AG10803 (cell line): ENCODE data around the gene CNOT6.

Experiments
- DNase-seq: peaks from one replicate; pipeline ENCODE4 v3.0.0; 2010; ENCODE audit warnings: low read depth
- H3K4me3 ChIP-seq: 2 replicates; pipeline ENCODE4 v1.5.1; 2011; ENCODE audit warnings: mild to moderate bottlenecking, low read length, control low read depth
- TF ChIP-seq, protein P1 (sequence below): conservative IDR thresholded peaks from 2 replicates; pipeline ENCODE4 v1.5.1; 2011; ENCODE audit warnings: mild to moderate bottlenecking, low read length, control low read depth, inconsistent platforms

CNOT6 gene

DNA sequence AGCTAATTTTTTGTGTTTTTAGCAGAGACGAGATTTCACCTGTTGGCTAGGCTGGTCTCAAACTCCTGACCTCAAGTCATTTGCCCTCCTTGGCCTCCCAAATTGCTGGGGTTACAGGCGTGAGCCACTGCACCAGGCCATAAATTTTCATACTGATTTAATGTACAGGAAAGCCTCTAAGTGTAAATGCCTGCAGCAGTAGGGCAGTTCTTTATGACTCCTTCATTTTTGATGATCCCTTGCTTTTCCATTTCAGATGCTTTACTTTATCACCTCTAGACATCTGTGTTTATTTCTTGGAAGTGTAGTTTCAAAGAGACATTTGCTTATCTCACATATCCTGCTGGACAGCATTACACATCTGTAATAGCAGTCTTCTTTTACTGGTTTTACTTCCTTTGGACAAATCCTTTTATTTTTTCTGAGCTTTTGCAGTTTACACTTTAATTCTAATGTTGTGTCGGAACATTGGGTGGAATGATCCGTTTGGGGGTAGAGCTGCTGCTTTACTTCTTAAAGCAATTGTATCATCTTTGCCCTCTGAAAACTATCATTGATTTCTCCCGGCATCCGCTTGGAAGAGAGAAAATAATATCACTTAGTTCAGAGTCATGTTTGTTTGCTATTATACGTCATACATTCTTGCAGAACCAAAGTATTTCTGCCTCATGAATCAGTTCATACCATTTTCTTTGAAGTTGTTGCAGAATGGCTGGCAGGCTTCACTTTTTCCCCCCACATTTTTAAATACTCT, 61.2 kb downstream of the CNOT6 start:
- no peak overlapping the region for H3K4me3 ChIP-seq
- DNase-seq, result peak; percentile 32
- TF ChIP-seq, protein P1, sequence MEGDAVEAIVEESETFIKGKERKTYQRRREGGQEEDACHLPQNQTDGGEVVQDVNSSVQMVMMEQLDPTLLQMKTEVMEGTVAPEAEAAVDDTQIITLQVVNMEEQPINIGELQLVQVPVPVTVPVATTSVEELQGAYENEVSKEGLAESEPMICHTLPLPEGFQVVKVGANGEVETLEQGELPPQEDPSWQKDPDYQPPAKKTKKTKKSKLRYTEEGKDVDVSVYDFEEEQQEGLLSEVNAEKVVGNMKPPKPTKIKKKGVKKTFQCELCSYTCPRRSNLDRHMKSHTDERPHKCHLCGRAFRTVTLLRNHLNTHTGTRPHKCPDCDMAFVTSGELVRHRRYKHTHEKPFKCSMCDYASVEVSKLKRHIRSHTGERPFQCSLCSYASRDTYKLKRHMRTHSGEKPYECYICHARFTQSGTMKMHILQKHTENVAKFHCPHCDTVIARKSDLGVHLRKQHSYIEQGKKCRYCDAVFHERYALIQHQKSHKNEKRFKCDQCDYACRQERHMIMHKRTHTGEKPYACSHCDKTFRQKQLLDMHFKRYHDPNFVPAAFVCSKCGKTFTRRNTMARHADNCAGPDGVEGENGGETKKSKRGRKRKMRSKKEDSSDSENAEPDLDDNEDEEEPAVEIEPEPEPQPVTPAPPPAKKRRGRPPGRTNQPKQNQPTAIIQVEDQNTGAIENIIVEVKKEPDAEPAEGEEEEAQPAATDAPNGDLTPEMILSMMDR, result no peak

DNA sequence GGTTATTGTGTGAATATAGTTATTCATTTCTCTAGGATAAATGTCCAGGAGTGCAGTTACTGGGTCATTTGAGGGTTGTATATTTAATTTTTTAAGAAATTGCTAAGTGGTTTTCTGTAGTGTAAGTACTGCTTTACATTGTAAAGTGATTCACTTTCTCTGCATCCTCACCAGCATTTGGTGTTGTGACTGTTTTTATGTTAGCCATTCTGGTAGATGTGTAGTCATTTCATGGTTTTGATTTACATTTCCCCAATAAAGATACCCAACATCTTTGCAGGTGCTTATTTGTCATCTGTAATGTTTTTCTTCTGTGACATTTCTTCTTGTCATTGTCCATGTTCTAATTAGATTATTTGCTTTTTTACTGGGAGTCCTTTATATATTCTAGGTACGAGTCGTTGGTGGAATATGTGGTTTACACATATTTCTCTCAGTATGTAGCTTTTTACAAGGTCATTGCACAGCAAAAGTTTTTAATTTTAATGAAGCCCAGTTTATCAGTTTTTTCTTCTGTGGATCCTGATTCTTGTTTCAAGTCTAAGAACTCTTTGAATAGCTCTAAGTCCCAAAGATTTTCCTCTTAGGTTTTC, 63.1 kb downstream of the CNOT6 start:
- peak; percentile 11 for DNase-seq
- H3K4me3 ChIP-seq, result no peak overlapping the region
- TF ChIP-seq, protein P1, result no peak

DNA sequence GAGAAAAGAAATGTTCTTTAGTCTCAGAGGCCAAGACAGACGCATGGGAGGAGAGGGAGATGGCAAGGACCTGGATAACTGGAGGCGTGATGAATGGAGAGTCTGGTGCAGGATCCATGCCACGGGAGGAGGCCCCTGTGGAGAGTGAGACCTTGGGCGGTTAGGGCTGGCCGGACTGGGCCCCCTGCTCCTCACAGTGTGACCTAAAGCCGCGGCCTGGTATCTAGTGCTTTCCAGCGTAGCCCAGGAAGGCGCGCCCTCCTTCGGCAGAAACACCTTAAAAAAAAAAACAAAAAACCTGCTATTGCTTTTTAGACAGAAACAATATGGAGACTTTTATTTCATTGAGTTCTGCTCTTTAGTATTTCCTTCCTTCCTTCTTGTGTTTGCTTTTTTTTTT, 64.1 kb downstream of the CNOT6 start:
- DNase-seq, result no peak
- TF ChIP-seq, protein P1, result no peak
- no peak overlapping the region for H3K4me3 ChIP-seq

DNA sequence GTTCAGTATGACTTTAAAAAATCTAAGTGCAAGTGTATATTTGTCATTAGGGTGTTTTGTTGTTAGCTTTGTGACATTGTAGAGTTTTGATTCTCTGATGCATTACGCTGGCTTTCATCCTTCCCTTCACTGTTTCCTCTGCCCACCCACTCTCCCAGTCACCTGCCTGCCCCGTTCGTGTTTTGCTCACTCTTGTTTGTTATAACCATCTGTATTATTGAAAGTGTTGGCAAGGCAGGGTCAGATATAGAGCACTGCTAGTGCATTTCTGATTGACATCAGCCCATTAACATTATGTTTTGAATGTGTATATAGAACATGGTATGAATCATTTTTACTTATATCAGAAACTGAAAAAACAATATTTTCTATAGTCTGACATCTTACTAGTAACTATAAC, 69.8 kb downstream of the CNOT6 start:
- H3K4me3 ChIP-seq, result no peak overlapping the region
- DNase-seq, result no peak
- TF ChIP-seq, protein P1, result no peak

DNA sequence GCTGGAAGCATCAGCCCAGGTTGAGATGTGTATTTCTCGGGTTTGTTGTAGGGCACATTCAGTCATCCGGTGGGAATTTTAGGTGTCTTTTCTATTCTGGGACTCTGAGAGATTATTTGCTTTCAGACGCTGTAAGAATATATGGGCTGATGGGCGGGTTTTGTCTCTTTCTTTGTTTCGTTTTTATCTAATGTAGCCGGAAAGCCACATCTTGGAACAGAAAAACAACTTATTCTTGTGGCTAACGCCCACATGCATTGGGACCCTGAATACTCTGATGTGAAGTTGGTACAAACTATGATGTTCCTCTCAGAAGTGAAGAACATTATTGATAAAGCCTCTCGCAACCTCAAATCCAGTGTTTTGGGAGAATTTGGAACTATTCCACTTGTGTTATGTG, 74.7 kb downstream of the CNOT6 start:
- TF ChIP-seq, protein P1, result no peak

DNA sequence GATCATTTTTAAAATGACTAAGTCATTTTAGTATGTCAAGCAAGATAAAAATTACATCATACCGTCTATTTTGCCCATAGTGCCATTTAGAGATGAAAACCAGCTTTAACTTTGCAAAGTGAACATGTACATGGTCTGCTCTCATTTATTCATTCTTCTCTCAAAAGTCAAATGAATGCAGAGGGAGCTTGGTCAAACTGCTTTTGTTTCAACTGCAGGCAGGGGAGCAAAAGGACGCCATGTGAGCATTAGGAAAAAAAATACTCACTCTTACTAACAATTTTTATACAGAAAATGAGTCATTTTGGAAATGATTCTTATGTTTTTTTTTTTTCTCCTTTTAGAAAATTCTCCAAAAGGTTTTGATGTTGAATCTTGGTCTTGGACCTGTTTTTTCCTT, 81.4 kb downstream of the CNOT6 start:
- DNase-seq, result peak; percentile 1
- TF ChIP-seq, protein P1, result no peak
- H3K4me3 ChIP-seq, result no peak overlapping the region

More for the DNA sequence above, 74.7 kb downstream of the CNOT6 start:
- no peak for DNase-seq
- H3K4me3 ChIP-seq, result no peak overlapping the region

DNA sequence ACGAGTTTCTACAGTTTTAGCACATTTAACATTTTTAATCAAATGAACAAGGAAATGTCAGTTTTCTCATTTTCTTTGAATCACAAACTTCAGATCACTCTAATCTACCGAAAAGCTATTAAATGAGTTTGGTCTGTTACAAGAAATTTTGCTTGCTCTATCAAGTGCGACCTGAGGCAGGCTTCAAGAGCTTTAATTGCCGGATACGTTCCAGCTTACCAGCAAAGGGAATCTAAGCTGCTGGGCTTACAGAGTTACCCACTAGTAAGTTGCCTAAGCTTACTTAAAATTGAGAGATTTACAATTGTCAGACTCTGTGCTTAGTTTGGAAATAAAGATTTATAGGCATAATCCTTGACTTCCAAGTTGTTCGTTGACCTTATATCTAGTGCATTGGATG, 86.5 kb downstream of the CNOT6 start:
- no peak for DNase-seq
- TF ChIP-seq, protein P1, result no peak
- no peak overlapping the region for H3K4me3 ChIP-seq
